ENCODE measurements around the gene TSC2. TPM values are rescaled to one million over a fixed set of nuclear protein-coding genes. Genes with fewer than 3 reads are reported as not detected.

TSC2 gene
- total RNA-seq, 1 donor from 2014 or later = 139 TPM

- intact Hi-C loops (cut with micrococcal nuclease) = loop anchor here (5.0 kb wide), 2 partner anchors 200 to 675 kb away; partner anchors contain the start of genes KCTD5 and MLST8
- CTCF ChIA-PET = no interaction called here
- peak overlapping the region; percentile 84 for H3K4me3 Mint-ChIP-seq
- H3K27me3 Mint-ChIP-seq = no peaks in the 10 kb centered on the region
- no peak overlapping the region for H3K27ac Mint-ChIP-seq
- peaks cover 17% of the 10 kb centered on the region for H3K36me3 Mint-ChIP-seq (ENCODE audit: low read depth)
- no peaks in the 10 kb centered on the region for H3K9me3 Mint-ChIP-seq
- POLR2A ChIA-PET = interaction anchor here (1.0 to 3.5 kb wide), 4 partner anchors 15 to 147 kb away, joined by 4 to 22 read pairs (median 16); partner anchors contain the start of genes MSRB1, RPS2 and TRAF7
- ATAC-seq (ENCODE audit: low read depth) = no peak
- no peak for TF ChIP-seq CTCF (IDR thresholded peaks at IDR 0.05)
- DNase-seq = no peak
- peaks cover 47% of the 10 kb centered on the region for H3K4me1 Mint-ChIP-seq
Measured at GRCh38 chr16:2007081-2007836, 40.5 kb upstream of the TSC2 start.

GRCh38 chr16:2008009-2008526 is 39.7 kb upstream of the TSC2 start:
- intact Hi-C loops (cut with micrococcal nuclease) = loop anchor here (2.0 to 5.0 kb wide), 4 partner anchors 15 to 674 kb away; partner anchors contain the start of genes KCTD5, MLST8 and RPS2
- no peak for ATAC-seq (ENCODE audit: low read depth)
- H3K27ac Mint-ChIP-seq = peak overlapping the region; percentile 81
- DNase-seq = no peak
- CTCF ChIA-PET = no interaction called here
- H3K27me3 Mint-ChIP-seq = no peaks in the 10 kb centered on the region
- peaks cover 47% of the 10 kb centered on the region for H3K4me1 Mint-ChIP-seq
- no peak for TF ChIP-seq CTCF (IDR thresholded peaks at IDR 0.05)
- H3K36me3 Mint-ChIP-seq (ENCODE audit: low read depth) = peaks cover 14% of the 10 kb centered on the region
- H3K4me3 Mint-ChIP-seq = peak overlapping the region; percentile 84
- no peaks in the 10 kb centered on the region for H3K9me3 Mint-ChIP-seq
- POLR2A ChIA-PET = interaction anchor here (0.6 to 3.5 kb wide), 6 partner anchors 16 to 495 kb away, joined by 3 to 22 read pairs (median 8); partner anchors contain the start of genes MSRB1, RPS2 and TRAF7

GRCh38 chr16:2008631-2009163 is 39.1 kb upstream of the TSC2 start:
- ATAC-seq (ENCODE audit: low read depth) (no peak), DNase-seq (no peak)
- peak overlapping the region; percentile 84 for H3K4me3 Mint-ChIP-seq
- peak overlapping the region; percentile 81 for H3K27ac Mint-ChIP-seq
- H3K9me3 Mint-ChIP-seq = no peaks in the 10 kb centered on the region
- intact Hi-C loops (cut with micrococcal nuclease) = loop anchor here (1.0 to 5.0 kb wide), 6 partner anchors 14 to 674 kb away; partner anchors contain the start of genes KCTD5, MLST8, NTHL1 and RPS2
- peaks cover 14% of the 10 kb centered on the region for H3K36me3 Mint-ChIP-seq (ENCODE audit: low read depth)
- POLR2A ChIA-PET = interaction anchor here (0.6 to 3.5 kb wide), 9 partner anchors 16 to 494 kb away, joined by 3 to 22 read pairs (median 4); partner anchors contain the start of genes GFER, RPS2, TBL3 and TRAF7
- no peaks in the 10 kb centered on the region for H3K27me3 Mint-ChIP-seq
- CTCF ChIA-PET = no interaction called here
- no peak for TF ChIP-seq CTCF (IDR thresholded peaks at IDR 0.05)
- peaks cover 47% of the 10 kb centered on the region for H3K4me1 Mint-ChIP-seq

GRCh38 chr16:2009164-2009711 is 38.5 kb upstream of the TSC2 start:
- Mint-ChIP-seq H3K4me1 (peaks cover 42% of the 10 kb centered on the region), H3K27me3 (no peaks in the 10 kb centered on the region), H3K9me3 (no peaks in the 10 kb centered on the region), H3K4me3 (peak overlapping the region; percentile 84), H3K27ac (no peak overlapping the region), H3K36me3 (ENCODE audit: low read depth) (peaks cover 14% of the 10 kb centered on the region)
- intact Hi-C loops (cut with micrococcal nuclease) = loop anchor here (1.0 to 5.0 kb wide), 6 partner anchors 14 to 673 kb away; partner anchors contain the start of genes KCTD5, MLST8, NTHL1 and RPS2
- DNase-seq (no peak), ATAC-seq (ENCODE audit: low read depth) (peak; percentile 40)
- no peak for TF ChIP-seq CTCF (IDR thresholded peaks at IDR 0.05)
- CTCF ChIA-PET = no interaction called here
- POLR2A ChIA-PET = interaction anchor here (0.6 to 3.5 kb wide), 8 partner anchors 17 to 145 kb away, joined by 3 to 22 read pairs (median 5); partner anchors contain the start of genes GFER, RPS2, TBL3 and TRAF7
